ENCODE measurements around the gene TMEM63A. TPM values are rescaled to one million over a fixed set of nuclear protein-coding genes. Genes with fewer than 3 reads are reported as not detected.
A peak's percentile ranks its signal among the peaks of the same experiment; 100 is the strongest.

TMEM63A gene
- total and polyA plus RNA-seq, 8 donors = 5.3 to 208 (median 84.5) TPM

- peak overlapping the region in 3 of 5 donors; percentile 25 to 99 (median 91) for H3K27ac ChIP-seq
- peak in 1 of 2 donors; percentile 41 for DNase-seq
Measured at GRCh38 chr1:225921734-225922709, 39.8 kb upstream of the TMEM63A start.

GRCh38 chr1:225919906-225920305, 37.7 kb upstream of the TMEM63A start:
- peak overlapping the region; percentile 46 to 72 (median 64) for H3K27ac ChIP-seq
- no peak overlapping the region for H3K4me3 ChIP-seq
- no peaks in the 10 kb centered on the region for H3K9me3 ChIP-seq
- H3K27me3 ChIP-seq = no peaks in the 10 kb centered on the region
- peaks cover 20 to 49% (median 42%) of the 10 kb centered on the region in 4 donors for H3K4me1 ChIP-seq
- H3K36me3 ChIP-seq = peaks cover 16 to 66% (median 60%) of the 10 kb centered on the region in 4 donors
- peak; percentile 85 for DNase-seq
- intact Hi-C loops (cut with DNase I; ENCODE audit: low total_unique reads) = loop anchor here (10.0 kb wide), 2 partner anchors 135 to 445 kb away; no protein-coding TSS in a partner anchor
- 11 to 23% (median 17%) methylated on average over 5 of the region's 5 CpGs for WGBS, 5 donors
- TF ChIP-seq EP300 (IDR thresholded peaks at IDR 0.05) = no peak
- peak in 2 of 3 donors; percentile 31 to 38 for TF ChIP-seq POLR2AphosphoS5 (IDR thresholded peaks at IDR 0.05)

More at GRCh38 chr1:225921734-225922709, 39.8 kb upstream of the TMEM63A start:
- peak overlapping the region in 1 of 4 donors; percentile 93 for H3K4me3 ChIP-seq
- intact Hi-C loops (cut with DNase I; ENCODE audit: low total_unique reads) = no loop called here
- TF ChIP-seq POLR2AphosphoS5 (IDR thresholded peaks at IDR 0.05) = no peak
- TF ChIP-seq POLR2A (IDR thresholded peaks at IDR 0.05) = no peak
- TF ChIP-seq CTCF (IDR thresholded peaks at IDR 0.05) = no peak
- no peak for TF ChIP-seq EP300 (IDR thresholded peaks at IDR 0.05)
- peaks cover 20 to 52% (median 45%) of the 10 kb centered on the region in 4 donors for H3K4me1 ChIP-seq
- H3K9me3 ChIP-seq = no peaks in the 10 kb centered on the region
- WGBS, 5 donors = 78 to 88% (median 86%) methylated on average over 15 to 23 of the region's 23 CpGs
- H3K27me3 ChIP-seq = no peaks in the 10 kb centered on the region
- peaks cover 16 to 46% (median 41%) of the 10 kb centered on the region in 4 donors for H3K36me3 ChIP-seq

- H3K4me3 ChIP-seq = no peak overlapping the region
- H3K36me3 ChIP-seq = peaks cover 16 to 73% (median 68%) of the 10 kb centered on the region in 4 donors
- WGBS, 5 donors = 87 to 95% (median 94%) methylated on average over 4 of the region's 4 CpGs
- H3K27me3 ChIP-seq = no peaks in the 10 kb centered on the region
- no peaks in the 10 kb centered on the region for H3K9me3 ChIP-seq
- no peak for TF ChIP-seq POLR2A (IDR thresholded peaks at IDR 0.05)
- TF ChIP-seq CTCF (IDR thresholded peaks at IDR 0.05) = no peak
- no peak for TF ChIP-seq EP300 (IDR thresholded peaks at IDR 0.05)
- no peak for TF ChIP-seq POLR2AphosphoS5 (IDR thresholded peaks at IDR 0.05)
- DNase-seq = no peak
- intact Hi-C loops (cut with DNase I; ENCODE audit: low total_unique reads) = loop anchor here (10.0 kb wide), 2 partner anchors 133 to 443 kb away; no protein-coding TSS in a partner anchor
- peaks cover 18 to 41% (median 33%) of the 10 kb centered on the region in 4 donors for H3K4me1 ChIP-seq
- no peak overlapping the region for H3K27ac ChIP-seq
Measured at GRCh38 chr1:225918280-225918679, 36.1 kb upstream of the TMEM63A start.

GRCh38 chr1:225917536-225917935, 35.4 kb upstream of the TMEM63A start:
- Histone ChIP-seq H3K4me3 (no peak overlapping the region), H3K27me3 (no peaks in the 10 kb centered on the region), H3K36me3 (peaks cover 16 to 80% (median 72%) of the 10 kb centered on the region in 4 donors), H3K27ac (no peak overlapping the region), H3K9me3 (no peaks in the 10 kb centered on the region), H3K4me1 (peaks cover 10 to 33% (median 25%) of the 10 kb centered on the region in 4 donors)
- TF ChIP-seq CTCF (IDR thresholded peaks at IDR 0.05) (no peak), EP300 (IDR thresholded peaks at IDR 0.05) (no peak), POLR2A (IDR thresholded peaks at IDR 0.05) (no peak), POLR2AphosphoS5 (IDR thresholded peaks at IDR 0.05) (no peak)
- intact Hi-C loops (cut with DNase I; ENCODE audit: low total_unique reads) = loop anchor here (10.0 kb wide), 2 partner anchors 133 to 443 kb away; no protein-coding TSS in a partner anchor
- no peak for DNase-seq
- 82 to 88% (median 85%) methylated on average over 5 of the region's 5 CpGs for WGBS, 5 donors
